GM12891 (cell line): ENCODE measurements around the gene AP3S1.

Experiments used
- POLR2A ChIP-seq: IDR thresholded peaks from 2 replicates; pipeline ENCODE4 v1.6.1; 2011; ENCODE audit warnings: low read depth, low read length, control low read depth
- POLR2AphosphoS5 ChIP-seq: IDR thresholded peaks from 2 replicates; pipeline ENCODE4 v1.6.1; 2011; ENCODE audit warnings: low read depth, low read length, control low read depth
- SPI1 ChIP-seq: IDR thresholded peaks from 2 replicates; pipeline ENCODE4 v1.6.1; 2011; ENCODE audit warnings: low read depth, low read length, control low read depth
- TAF1 ChIP-seq: IDR thresholded peaks from 2 replicates; pipeline ENCODE4 v1.6.1; 2011; ENCODE audit warnings: low read depth, low read length, control low read depth

DNA sequence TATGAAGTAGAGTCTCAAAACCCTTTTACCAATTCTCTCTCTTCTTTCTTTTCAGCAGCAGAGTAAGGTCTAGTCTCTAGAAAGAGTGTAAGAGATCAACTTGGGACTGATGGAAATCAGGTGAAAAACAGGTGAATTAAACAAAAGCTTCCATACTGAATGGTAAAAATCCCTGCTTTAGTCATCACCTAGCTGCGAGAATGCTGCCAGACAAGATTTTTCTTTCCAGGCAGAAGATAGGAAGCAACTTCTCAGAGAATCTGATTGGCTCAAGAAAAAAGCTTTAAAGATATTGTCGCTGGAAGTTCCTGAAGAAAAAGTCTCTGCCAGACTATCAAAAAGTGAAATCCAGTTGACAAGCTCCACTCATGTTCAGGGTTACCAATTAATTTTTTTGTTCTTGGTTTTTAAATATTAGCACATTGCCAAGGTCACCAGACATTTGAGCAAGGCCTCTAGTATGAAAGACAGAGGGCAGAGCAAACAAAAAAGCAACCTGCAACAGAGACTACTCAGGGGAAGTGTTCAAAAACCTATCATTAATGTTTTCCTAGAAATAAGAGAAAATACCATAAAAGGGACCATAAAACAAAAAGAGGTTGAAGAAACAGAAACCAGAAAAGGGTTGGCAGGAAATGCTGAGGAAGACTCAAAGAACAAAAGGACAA lies 34.6 kb upstream of the AP3S1 start:
- TF ChIP-seq POLR2AphosphoS5 (no peak), POLR2A (no peak), TAF1 (no peak), SPI1 (no peak)
